Keratinocyte (primary cell): ENCODE measurements around the gene SLC22A31. TPM values are rescaled to one million over a fixed set of nuclear protein-coding genes. Genes with fewer than 3 reads are reported as not detected.

ENCODE experiments used
- DNase-seq: peaks from one replicate; pipeline ENCODE4 v3.0.0-alpha.2; 2011; ENCODE audit warnings: low read depth, missing footprints, low spot score
- FAIRE-seq: peaks from 2 replicates; lab custom pipeline; 2011; peaks lifted over from hg19 to GRCh38; lab: Jason Lieb, UNC
- H2AFZ ChIP-seq: 2 replicates; pipeline ENCODE4 v1.6.0; 2012; ENCODE audit warnings: low read length, control low read depth, inconsistent platforms; ENCODE audit not compliant: control insufficient read depth
- H3K27ac ChIP-seq: 2 replicates; pipeline ENCODE4 v1.5.1; 2011; ENCODE audit warnings: low read length; ENCODE audit not compliant: control insufficient read depth, insufficient read depth
- H3K27me3 ChIP-seq: 3 replicates; pipeline ENCODE4 v1.6.0; 2011; ENCODE audit warnings: low read length; ENCODE audit not compliant: control insufficient read depth, insufficient read depth; ENCODE audit errors: extremely low read depth
- H3K36me3 ChIP-seq, 2 experiments: 2 replicates in 1 of 2; 3 replicates in 1 of 2; pipeline ENCODE4 v1.5.1; 2011; ENCODE audit warnings: low read length in 2 of 2, mild to moderate bottlenecking in 1 of 2; ENCODE audit not compliant: control insufficient read depth in 2 of 2, insufficient read depth in 2 of 2; ENCODE audit errors: extremely low read depth in 1 of 2
- H3K4me1 ChIP-seq: 3 replicates; pipeline ENCODE4 v1.5.1; 2011; ENCODE audit warnings: low read length; ENCODE audit not compliant: control insufficient read depth, insufficient read depth; ENCODE audit errors: extremely low read depth
- H3K4me2 ChIP-seq: 3 replicates; pipeline ENCODE4 v1.6.0; 2011; ENCODE audit warnings: low read depth, low read length; ENCODE audit not compliant: control insufficient read depth, insufficient read depth; ENCODE audit errors: extremely low read depth
- H3K4me3 ChIP-seq, 3 experiments: fragments of 200-600 bp in 1 of 3; sonication (generic) in 1 of 3; 2 replicates in 2 of 3; 3 replicates in 1 of 3; pipeline ENCODE4 v1.5.1; 2011 to 2016; ENCODE audit warnings: low read length in 3 of 3, mild to moderate bottlenecking in 3 of 3, control low read depth in 2 of 3, inconsistent platforms in 1 of 3, low read depth in 1 of 3, mixed read lengths in 1 of 3, mixed run types in 1 of 3, moderate library complexity in 1 of 3; ENCODE audit not compliant: control insufficient read depth in 2 of 3, insufficient read depth in 2 of 3; ENCODE audit errors: extremely low read depth in 1 of 3
- H3K79me2 ChIP-seq: 2 replicates; pipeline ENCODE4 v1.6.0; 2012; ENCODE audit warnings: low read length; ENCODE audit not compliant: control insufficient read depth, insufficient read depth
- H3K9ac ChIP-seq: 3 replicates; pipeline ENCODE4 v1.6.0; 2011; ENCODE audit warnings: low read length; ENCODE audit not compliant: control insufficient read depth, insufficient read depth; ENCODE audit errors: extremely low read depth
- H3K9me1 ChIP-seq: 3 replicates; pipeline ENCODE4 v1.6.0; 2011; ENCODE audit warnings: low read length; ENCODE audit not compliant: control insufficient read depth, insufficient read depth; ENCODE audit errors: extremely low read depth
- H3K9me3 ChIP-seq: 2 replicates; pipeline ENCODE4 v1.5.1; 2012; ENCODE audit warnings: low read depth, low read length; ENCODE audit not compliant: control insufficient read depth
- H4K20me1 ChIP-seq: 3 replicates; pipeline ENCODE4 v1.6.0; 2011; ENCODE audit warnings: low read length; ENCODE audit not compliant: control insufficient read depth, insufficient read depth; ENCODE audit errors: extremely low read depth
- EZH2 ChIP-seq: IDR thresholded peaks from one replicate; pipeline ENCODE4 v1.6.1; 2012; ENCODE audit warnings: inconsistent platforms, mild to moderate bottlenecking, low read length, moderate library complexity
- dilution Hi-C: fragments of 300-500 bp; cut with MboI; formaldehyde crosslinking; loops from one replicate; pipeline ENCODE4 v1.7.0; 2020; ENCODE audit warnings: low sequenced_read_pairs; ENCODE audit not compliant: extremely low pct_ligation_motif_present
- polyA plus RNA-seq, 5 experiments: library from polyadenylated mRNA; depleted of rRNA in 3 of 5; stranded (reverse) in 3 of 5; stranded (forward) in 1 of 5; unstranded in 1 of 5; fragments of >200 nt; gene quantifications; 1 replicate in 1 of 5; 2 replicates in 3 of 5; 3 replicates in 1 of 5; pipeline versions ENCODE4 v1.2.1 to v1.2.3, GENCODE V29; 2011 to 2012; ENCODE audit warnings: missing spikeins in 2 of 5, low read depth in 1 of 5, low replicate concordance in 1 of 5
- TF ChIP-seq, protein P1 (sequence below), 3 experiments: IDR thresholded peaks in 1 of 3; conservative IDR thresholded peaks in 1 of 3; optimal IDR thresholded peaks in 1 of 3; 2 replicates in 2 of 3; 3 replicates in 1 of 3; pipeline versions ENCODE3 to v1.5.1; 2011; ENCODE audit warnings: low read length in 3 of 3, mild to moderate bottlenecking in 3 of 3, moderate library complexity in 2 of 3, control low read depth in 1 of 3, inconsistent platforms in 1 of 3; ENCODE audit not compliant: insufficient read depth in 2 of 3; ENCODE audit errors: extremely low read depth in 1 of 3

The SLC22A31 gene
- polyA plus RNA-seq, 1 donor (not counting 4 experiments of a cell fraction or from before 2014, with no cell fraction given), result not detected

DNA sequence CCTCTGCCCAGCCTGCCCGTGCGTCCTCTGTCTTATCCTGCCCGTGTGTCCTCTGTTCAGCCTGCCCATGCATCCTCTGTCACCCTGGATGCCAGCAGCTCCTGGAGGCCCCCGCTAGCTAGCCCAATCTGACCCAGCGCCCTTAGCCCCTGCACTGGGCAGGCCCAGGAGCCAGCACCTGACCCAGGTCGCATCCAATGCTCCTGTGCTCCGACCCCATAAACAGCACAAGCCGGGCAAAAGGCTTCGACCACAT is 15.7 kb downstream of the SLC22A31 start:
- Histone ChIP-seq H3K9me3 (no peaks in the 10 kb centered on the region), H3K9ac (no peak overlapping the region), H2AFZ (no peak overlapping the region), H3K4me3 (no peak overlapping the region), H3K27me3 (peaks cover 13% of the 10 kb centered on the region), H3K4me2 (no peak overlapping the region), H3K9me1 (no peaks in the 10 kb centered on the region), H3K36me3 (no peaks in the 10 kb centered on the region), H3K4me1 (no peaks in the 10 kb centered on the region), H3K79me2 (no peaks in the 10 kb centered on the region), H3K27ac (no peak overlapping the region), H4K20me1 (peaks cover 1% of the 10 kb centered on the region)
- FAIRE-seq (no peak), DNase-seq (no peak)
- TF ChIP-seq, protein P1, sequence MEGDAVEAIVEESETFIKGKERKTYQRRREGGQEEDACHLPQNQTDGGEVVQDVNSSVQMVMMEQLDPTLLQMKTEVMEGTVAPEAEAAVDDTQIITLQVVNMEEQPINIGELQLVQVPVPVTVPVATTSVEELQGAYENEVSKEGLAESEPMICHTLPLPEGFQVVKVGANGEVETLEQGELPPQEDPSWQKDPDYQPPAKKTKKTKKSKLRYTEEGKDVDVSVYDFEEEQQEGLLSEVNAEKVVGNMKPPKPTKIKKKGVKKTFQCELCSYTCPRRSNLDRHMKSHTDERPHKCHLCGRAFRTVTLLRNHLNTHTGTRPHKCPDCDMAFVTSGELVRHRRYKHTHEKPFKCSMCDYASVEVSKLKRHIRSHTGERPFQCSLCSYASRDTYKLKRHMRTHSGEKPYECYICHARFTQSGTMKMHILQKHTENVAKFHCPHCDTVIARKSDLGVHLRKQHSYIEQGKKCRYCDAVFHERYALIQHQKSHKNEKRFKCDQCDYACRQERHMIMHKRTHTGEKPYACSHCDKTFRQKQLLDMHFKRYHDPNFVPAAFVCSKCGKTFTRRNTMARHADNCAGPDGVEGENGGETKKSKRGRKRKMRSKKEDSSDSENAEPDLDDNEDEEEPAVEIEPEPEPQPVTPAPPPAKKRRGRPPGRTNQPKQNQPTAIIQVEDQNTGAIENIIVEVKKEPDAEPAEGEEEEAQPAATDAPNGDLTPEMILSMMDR (optimal IDR thresholded peaks at IDR 0.05 in 1 of 3, IDR thresholded peaks at IDR 0.05 in 1 of 3, conservative IDR thresholded peaks at IDR 0.05 in 1 of 3; ENCODE audit: extremely low read depth in 1 of 3, insufficient read depth in 2 of 3, low read length in 3 of 3), result no peak
- TF ChIP-seq EZH2, result no peak
- dilution Hi-C loops, result no loop called here

DNA sequence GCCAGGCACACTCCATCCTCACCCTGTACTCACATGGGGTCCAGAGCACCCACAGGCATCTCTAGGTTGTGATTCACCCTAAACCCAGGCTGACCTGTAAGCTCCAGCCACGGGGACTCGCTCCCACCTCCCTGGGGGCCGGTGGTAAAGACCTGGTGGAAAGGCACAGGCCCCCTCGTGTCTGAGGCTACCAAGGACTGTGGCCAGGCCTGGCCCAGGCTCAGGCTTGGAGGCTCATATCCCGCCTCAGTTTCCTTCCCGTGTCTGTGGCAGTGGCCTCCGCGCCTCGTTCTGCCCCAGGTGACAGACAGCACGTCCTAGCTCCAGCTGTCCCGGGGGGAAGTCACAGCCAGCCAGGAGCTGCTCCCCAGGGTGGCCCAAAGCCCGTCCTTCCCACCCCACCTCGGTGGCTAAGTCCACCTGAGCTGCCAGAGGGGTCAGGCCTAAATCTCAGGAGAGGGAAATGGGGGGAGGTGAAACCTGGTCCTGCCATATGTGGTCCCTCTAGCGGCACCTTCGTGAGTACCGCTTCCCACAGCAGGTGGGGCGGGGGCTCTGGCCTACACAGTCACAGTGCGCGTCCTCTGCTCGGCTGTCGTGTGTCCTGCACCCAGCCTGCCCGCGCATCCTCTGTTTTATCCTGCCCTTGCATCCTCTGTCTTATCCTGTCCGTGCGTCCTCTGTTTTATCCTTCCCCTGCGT is 16.2 kb downstream of the SLC22A31 start:
- DNase-seq (no peak), FAIRE-seq (no peak)
- Histone ChIP-seq H3K4me2 (no peak overlapping the region), H4K20me1 (no peaks in the 10 kb centered on the region), H3K27me3 (peaks cover 13% of the 10 kb centered on the region), H3K9ac (no peak overlapping the region), H3K79me2 (no peaks in the 10 kb centered on the region), H3K36me3 (no peaks in the 10 kb centered on the region), H3K9me1 (no peaks in the 10 kb centered on the region), H3K27ac (no peak overlapping the region), H3K9me3 (no peaks in the 10 kb centered on the region), H3K4me1 (no peaks in the 10 kb centered on the region), H3K4me3 (no peak overlapping the region), H2AFZ (no peak overlapping the region)
- dilution Hi-C loops, result no loop called here
- TF ChIP-seq, protein P1 (optimal IDR thresholded peaks at IDR 0.05 in 1 of 3, IDR thresholded peaks at IDR 0.05 in 1 of 3, conservative IDR thresholded peaks at IDR 0.05 in 1 of 3; ENCODE audit: extremely low read depth in 1 of 3, insufficient read depth in 2 of 3, low read length in 3 of 3), result no peak
- no peak for TF ChIP-seq EZH2
